Breast epithelium (tissue), 4 donors: ENCODE results near the gene UBLCP1. TPM values are rescaled to one million over a fixed set of nuclear protein-coding genes. Genes with fewer than 3 reads are reported as not detected.
"Not testable (repeated sequence)": the region's sequence is repeated elsewhere in the genome, so short reads cannot be mapped to it uniquely, and the experiment has no call there.

ENCODE experiments used
- DNase-seq, 2 donors: peaks; one replicate each; pipeline ENCODE4 v3.0.0-alpha.2; 2019; ENCODE audit warnings: low spot score in 2 of 2
- H3K27ac ChIP-seq, 2 donors: fragments of 200-600 bp; sonication (generic) in 1 of 2; one replicate each; pipeline ENCODE4 v1.5.1; 2016 to 2019; ENCODE audit warnings: mild to moderate bottlenecking in 1 of 2
- H3K27me3 ChIP-seq, 2 donors: fragments of 200-600 bp; sonication (generic) in 1 of 2; one replicate each; pipeline versions ENCODE4 v1.5.1 to v1.6.0; 2017 to 2019; ENCODE audit warnings: control low read depth in 1 of 2, mild to moderate bottlenecking in 1 of 2
- H3K36me3 ChIP-seq: fragments of 200-600 bp; one replicate; pipeline ENCODE4 v1.5.1; 2019
- H3K4me1 ChIP-seq, 2 donors: fragments of 200-600 bp; sonication (generic); one replicate each; pipeline ENCODE4 v1.5.1; 2016 to 2019; ENCODE audit warnings: control low read depth in 1 of 2
- H3K4me3 ChIP-seq, 3 donors: fragments of 200-600 bp; sonication (generic); 1 replicate in 2 of 3; 2 replicates in 1 of 3; pipeline ENCODE4 v1.5.1; 2016 to 2019; ENCODE audit warnings: mild to moderate bottlenecking in 3 of 3, moderate library complexity in 2 of 3
- H3K9me3 ChIP-seq, 2 donors: fragments of 200-600 bp; sonication (generic) in 1 of 2; one replicate each; pipeline ENCODE4 v1.5.1; 2016 to 2019; ENCODE audit warnings: control low read depth in 1 of 2
- CTCF ChIP-seq, 3 donors: fragments of 450-650 bp; IDR thresholded peaks; one replicate each; pipeline ENCODE4 v1.5.1; 2016 to 2017; ENCODE audit warnings: antibody characterized with exemption in 3 of 3, mild to moderate bottlenecking in 3 of 3, moderate library complexity in 3 of 3
- POLR2A ChIP-seq: fragments of 450-650 bp; IDR thresholded peaks from one replicate; pipeline ENCODE4 v1.6.1; 2016; ENCODE audit warnings: antibody characterized with exemption, mild to moderate bottlenecking, moderate library complexity
- POLR2AphosphoS5 ChIP-seq, 3 donors: sonication (generic); formaldehyde crosslinking; IDR thresholded peaks; one replicate each; pipeline ENCODE4 v1.6.1; 2017; ENCODE audit warnings: antibody characterized with exemption in 3 of 3
- intact Hi-C: fragments of 100-400 bp; cut with DNase I; formaldehyde crosslinking; loops from one replicate; pipeline ENCODE4 v1.15.1; 2023; ENCODE audit warnings: low total_unique reads
- total RNA-seq, 3 donors: library from RNA; depleted of rRNA; stranded (reverse); fragments of >200 nt; gene quantifications; one replicate each; pipeline ENCODE4 v1.1.0, GENCODE V29; 2016

The UBLCP1 gene
- total RNA-seq, 3 donors from 2014 or later = 17.0 to 29.5 (median 24.3) TPM

GRCh38 chr5:159286420-159287035 lies 23.4 kb downstream of the UBLCP1 start:
- Histone ChIP-seq H3K4me3 (no peak overlapping the region), H3K9me3 (no peaks in the 10 kb centered on the region), H3K27ac (no peak overlapping the region), H3K36me3 (no peaks in the 10 kb centered on the region), H3K27me3 (no peaks in the 10 kb centered on the region), H3K4me1 (no peaks in the 10 kb centered on the region)
- no peak for DNase-seq
- intact Hi-C loops = no loop called here
- no peak for TF ChIP-seq POLR2AphosphoS5 (IDR thresholded peaks at IDR 0.05)
- no peak for TF ChIP-seq POLR2A
- TF ChIP-seq CTCF (IDR thresholded peaks at IDR 0.05) = peak in 1 of 3 donors; percentile 41

GRCh38 chr5:159290741-159291140 lies 27.7 kb downstream of the UBLCP1 start:
- Histone ChIP-seq H3K4me3 (no peak overlapping the region), H3K27ac (no peak overlapping the region), H3K9me3 (no peaks in the 10 kb centered on the region), H3K36me3 (no peaks in the 10 kb centered on the region), H3K27me3 (no peaks in the 10 kb centered on the region), H3K4me1 (no peaks in the 10 kb centered on the region)
- TF ChIP-seq POLR2A (no peak), CTCF (IDR thresholded peaks at IDR 0.05) (no peak), POLR2AphosphoS5 (IDR thresholded peaks at IDR 0.05) (no peak)
- no peak for DNase-seq
- intact Hi-C loops = no loop called here

- Histone ChIP-seq H3K36me3 (no peaks in the 10 kb centered on the region), H3K4me1 (no peaks in the 10 kb centered on the region), H3K27me3 (no peaks in the 10 kb centered on the region), H3K9me3 (peaks cover 9 to 15% of the 10 kb centered on the region in 2 donors), H3K27ac (no peak overlapping the region), H3K4me3 (no peak overlapping the region)
- TF ChIP-seq CTCF (IDR thresholded peaks at IDR 0.05) (no peak), POLR2AphosphoS5 (IDR thresholded peaks at IDR 0.05) (no peak), POLR2A (no peak)
- no peak for DNase-seq
- intact Hi-C loops = no loop called here
These were observed 31.8 kb downstream of the UBLCP1 start for GRCh38 chr5:159294921-159295320.

GRCh38 chr5:159297300-159297699 lies 34.2 kb downstream of the UBLCP1 start:
- intact Hi-C loops, H3K27me3 ChIP-seq, DNase-seq: not testable (repeated sequence)

GRCh38 chr5:159301466-159301865 lies 38.4 kb downstream of the UBLCP1 start:
- DNase-seq = no peak
- intact Hi-C loops = no loop called here
- TF ChIP-seq POLR2A = no peak
- TF ChIP-seq CTCF (IDR thresholded peaks at IDR 0.05) = no peak
- no peak for TF ChIP-seq POLR2AphosphoS5 (IDR thresholded peaks at IDR 0.05)

More at GRCh38 chr5:159297300-159297699, 34.2 kb downstream of the UBLCP1 start:
- H3K4me1 ChIP-seq, H3K4me3 ChIP-seq, H3K36me3 ChIP-seq, H3K27ac ChIP-seq: not testable (repeated sequence)
- peaks cover 14 to 22% of the 10 kb centered on the region in 2 donors for H3K9me3 ChIP-seq

GRCh38 chr5:159301929-159302860 lies 39.1 kb downstream of the UBLCP1 start:
- DNase-seq, intact Hi-C loops, H3K36me3 ChIP-seq, H3K4me1 ChIP-seq, H3K27me3 ChIP-seq, H3K27ac ChIP-seq, H3K4me3 ChIP-seq: not testable (repeated sequence)
- peaks cover 14 to 29% of the 10 kb centered on the region in 2 donors for H3K9me3 ChIP-seq

More at GRCh38 chr5:159301466-159301865, 38.4 kb downstream of the UBLCP1 start:
- Histone ChIP-seq H3K9me3 (peaks cover 14 to 31% of the 10 kb centered on the region in 2 donors), H3K36me3 (no peaks in the 10 kb centered on the region), H3K4me1 (no peaks in the 10 kb centered on the region), H3K27ac (no peak overlapping the region), H3K4me3 (no peak overlapping the region), H3K27me3 (no peaks in the 10 kb centered on the region)
